ENCODE results near the gene KRT3. TPM values are rescaled to one million over a fixed set of nuclear protein-coding genes. Genes with fewer than 3 reads are reported as not detected.

KRT3 gene
- total and polyA plus RNA-seq, 9 of the 15 experiments (the other 6 are each of a cell fraction or from before 2014, with no cell fraction given): not detected

DNA sequence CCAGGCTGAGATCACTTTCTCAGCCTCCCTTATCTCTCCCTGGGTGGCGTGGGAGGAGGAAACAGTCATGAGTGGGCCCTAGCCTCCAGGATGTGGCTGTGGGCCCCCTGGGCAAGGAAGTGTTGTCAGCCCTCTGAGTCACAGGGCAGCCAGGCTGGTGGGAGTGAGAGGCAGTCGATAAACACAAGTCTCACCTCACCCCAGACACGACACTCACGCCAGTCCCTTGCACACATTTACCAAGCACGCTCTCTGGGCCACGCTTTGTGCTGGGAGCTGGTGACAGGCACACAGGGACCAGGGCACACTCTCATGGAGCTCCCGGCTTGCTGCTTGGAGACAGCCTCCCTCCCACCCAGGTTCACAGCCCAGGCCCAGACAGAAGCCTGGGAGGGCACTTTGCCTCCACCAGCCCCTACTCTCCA, 40.1 kb upstream of the KRT3 start (continued):
- TF ChIP-seq ARID3B (CRISPR knock-in tag; IDR thresholded peaks at IDR 0.05; ENCODE audit: borderline replicate concordance) (no peak), HMBOX1 (IDR thresholded peaks at IDR 0.05) (no peak), SAFB (IDR thresholded peaks at IDR 0.05; ENCODE audit: borderline replicate concordance, low read depth, low read length) (0 out of 2 replicates have a peak, but pooled peaks have one; percentile 17), PCBP1 (IDR thresholded peaks at IDR 0.05; ENCODE audit: low read depth, low read length, poor library complexity, severe bottlenecking) (no peak), RNF2 (IDR thresholded peaks at IDR 0.05) (peak; percentile 50; the same call in 1 of the 2 replicates), ARHGAP35 (IDR thresholded peaks at IDR 0.05; ENCODE audit: partially characterized antibody) (no peak), HDAC6 (IDR thresholded peaks at IDR 0.05; ENCODE audit: low read depth, low read length) (no peak), STAT5A (IDR thresholded peaks at IDR 0.05; ENCODE audit: borderline replicate concordance, low read length) (no peak), EGR1 (conservative IDR thresholded peaks at IDR 0.05) (peak; percentile 99), NR4A1 (CRISPR knock-in tag; IDR thresholded peaks at IDR 0.05) (no peak), NR4A1 (tag; IDR thresholded peaks at IDR 0.05) (no peak), TRIM24 (IDR thresholded peaks at IDR 0.05) (peak in 1 of 2 experiments; percentile 12; a peak in 1 of 4 replicates), E2F6 (IDR thresholded peaks at IDR 0.05; ENCODE audit: borderline replicate concordance in 1 of 2, extremely low read depth in 1 of 2, insufficient read depth in 1 of 2, insufficient read length in 1 of 2, low read depth in 1 of 2, low read length in 1 of 2, poor library complexity in 1 of 2, severe bottlenecking in 1 of 2) (no peak), ZNF445 (CRISPR knock-in tag; IDR thresholded peaks at IDR 0.05; ENCODE audit: low read depth) (no peak), TAF7 (tag; IDR thresholded peaks at IDR 0.05) (no peak), ESRRB (CRISPR knock-in tag; IDR thresholded peaks at IDR 0.05; ENCODE audit: borderline replicate concordance) (no peak), CTCF (IDR thresholded peaks at IDR 0.05 in 2 of 3, conservative IDR thresholded peaks at IDR 0.05 in 1 of 3; ENCODE audit: insufficient read depth in 2 of 3, low read depth in 1 of 3, low read length in 3 of 3) (no peak), ZNF436 (CRISPR knock-in tag; IDR thresholded peaks at IDR 0.05) (no peak), ZNF561 (CRISPR knock-in tag; conservative IDR thresholded peaks at IDR 0.05) (no peak), NEUROD1 (IDR thresholded peaks at IDR 0.05; ENCODE audit: borderline replicate concordance, low read depth, low read length, partially characterized antibody) (peak; percentile 59), ATF1 (CRISPR knock-in tag; IDR thresholded peaks at IDR 0.05) (no peak), ATF1 (tag; IDR thresholded peaks at IDR 0.05) (no peak), SAFB2 (IDR thresholded peaks at IDR 0.05; ENCODE audit: borderline replicate concordance, low read depth, low read length, severe bottlenecking) (no peak)
- TF ChIP-seq, protein P1, sequence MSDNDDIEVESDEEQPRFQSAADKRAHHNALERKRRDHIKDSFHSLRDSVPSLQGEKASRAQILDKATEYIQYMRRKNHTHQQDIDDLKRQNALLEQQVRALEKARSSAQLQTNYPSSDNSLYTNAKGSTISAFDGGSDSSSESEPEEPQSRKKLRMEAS (CRISPR knock-in tag; IDR thresholded peaks at IDR 0.05): no peak
